SU-DHL-6 (cell line): ENCODE data around the gene SLC23A2.

Source experiments
- H2AFZ ChIP-seq: fragments of 200-600 bp; sonication (generic); 2 replicates; pipeline ENCODE4 v1.6.1; 2014; ENCODE audit warnings: low read depth, mild to moderate bottlenecking, moderate library complexity, mixed read lengths, antibody characterized with exemption, low read length; ENCODE audit not compliant: severe bottlenecking
- H3F3A ChIP-seq: fragments of 200-600 bp; shearing (Covaris generic); 2 replicates; pipeline ENCODE4 v1.6.0; 2016; ENCODE audit warnings: antibody characterized with exemption, mild to moderate bottlenecking; ENCODE audit not compliant: insufficient read depth
- H3K27ac ChIP-seq: fragments of 200-600 bp; sonication (generic); 2 replicates; pipeline ENCODE4 v1.5.1; 2016; ENCODE audit warnings: low read depth, mild to moderate bottlenecking, low read length, moderate library complexity, mixed read lengths
- H3K27me3 ChIP-seq: fragments of 200-600 bp; sonication (generic), shearing (Covaris generic); 2 replicates; pipeline ENCODE4 v1.6.0; 2014; ENCODE audit warnings: mild to moderate bottlenecking, low read length
- H3K36me3 ChIP-seq: fragments of 200-600 bp; sonication (generic); 2 replicates; pipeline ENCODE4 v1.6.1; 2014; ENCODE audit warnings: mild to moderate bottlenecking, low read length, mixed read lengths
- H3K4me2 ChIP-seq: fragments of 300-600, 200-600 bp; shearing (Covaris generic), sonication (generic); 2 replicates; pipeline ENCODE4 v1.6.0; 2014; ENCODE audit warnings: low read length, low read depth, mild to moderate bottlenecking; ENCODE audit not compliant: poor library complexity, severe bottlenecking
- H3K4me3 ChIP-seq: fragments of 200-600 bp; sonication (generic); 2 replicates; pipeline ENCODE4 v1.5.1; 2014; ENCODE audit warnings: antibody characterized with exemption, low read length, mild to moderate bottlenecking, mixed read lengths; ENCODE audit not compliant: insufficient read depth, poor library complexity, severe bottlenecking
- H3K79me2 ChIP-seq: fragments of 200-600 bp; sonication (generic); 2 replicates; pipeline ENCODE4 v1.6.1; 2014; ENCODE audit warnings: mild to moderate bottlenecking, low read length, moderate library complexity; ENCODE audit not compliant: insufficient read depth
- H3K9ac ChIP-seq: fragments of 200-600 bp; sonication (generic); 2 replicates; pipeline ENCODE4 v1.7.0; 2014; ENCODE audit warnings: mild to moderate bottlenecking, low read length
- H3K9me2 ChIP-seq: fragments of 200-600 bp; sonication (generic); replicated peaks from 2 replicates; pipeline ENCODE4 v1.6.1; 2014; ENCODE audit warnings: low read length; ENCODE audit not compliant: insufficient read depth
- H3K9me3 ChIP-seq: fragments of 200-600 bp; sonication (generic); 2 replicates; pipeline ENCODE4 v1.6.1; 2014; ENCODE audit warnings: low read length, mixed read lengths; ENCODE audit not compliant: insufficient read depth
- H4K20me1 ChIP-seq: fragments of 200-600 bp; sonication (generic); 2 replicates; pipeline ENCODE4 v1.6.1; 2014; ENCODE audit warnings: low read depth, mild to moderate bottlenecking, antibody characterized with exemption, low read length, moderate library complexity, mixed read lengths
- CTCF ChIP-seq: fragments of 200-600 bp; sonication (generic); IDR thresholded peaks from one replicate; pipeline ENCODE4 v1.5.1; 2017; ENCODE audit warnings: antibody characterized with exemption, mild to moderate bottlenecking, low read length, moderate library complexity; ENCODE audit not compliant: insufficient read depth, poor library complexity, severe bottlenecking
- EZH2phosphoT487 ChIP-seq: fragments of 200-600 bp; sonication (generic), shearing (Covaris generic); conservative IDR thresholded peaks from 2 replicates; pipeline ENCODE4 v1.6.1; 2018; ENCODE audit warnings: mild to moderate bottlenecking, antibody characterized with exemption, low read length, moderate library complexity, mixed read lengths

SLC23A2 gene

GRCh38 chr20:4956200-4956810, 45.0 kb downstream of the SLC23A2 start:
- H3K79me2 ChIP-seq = peaks cover 51% of the 10 kb centered on the region
- H3K4me2 ChIP-seq = no peak overlapping the region
- no peaks in the 10 kb centered on the region for H3K27me3 ChIP-seq
- H3K4me3 ChIP-seq = no peak overlapping the region
- H3K27ac ChIP-seq = peak overlapping the region; percentile 52
- TF ChIP-seq CTCF (peak; percentile 69), EZH2phosphoT487 (no peak)
- peaks cover 5% of the 10 kb centered on the region; the same call in 1 of the 2 replicates for H3K9me3 ChIP-seq
- no peaks in the 10 kb centered on the region for H3K9me2 ChIP-seq
- peaks cover 12% of the 10 kb centered on the region; the same call in 1 of the 2 replicates for H3F3A ChIP-seq
- H4K20me1 ChIP-seq = 0 out of 2 replicates have a peak, but pooled peaks cover 5% of the 10 kb centered on the region
- H3K9ac ChIP-seq = no peak overlapping the region
- H3K36me3 ChIP-seq = peaks cover 4% of the 10 kb centered on the region; the same call in 1 of the 2 replicates
- H2AFZ ChIP-seq = no peak overlapping the region

GRCh38 chr20:4953881-4954280, 47.4 kb downstream of the SLC23A2 start:
- Histone ChIP-seq H3K4me2 (no peak overlapping the region), H4K20me1 (0 out of 2 replicates have a peak, but pooled peaks cover 5% of the 10 kb centered on the region), H3K9ac (no peak overlapping the region), H3K27me3 (no peaks in the 10 kb centered on the region), H3F3A (peaks cover 12% of the 10 kb centered on the region; the same call in 1 of the 2 replicates), H3K79me2 (peaks cover 54% of the 10 kb centered on the region), H3K27ac (no peak overlapping the region), H3K36me3 (peaks cover 4% of the 10 kb centered on the region; the same call in 1 of the 2 replicates), H3K9me3 (peaks cover 5% of the 10 kb centered on the region; the same call in 1 of the 2 replicates), H3K9me2 (no peaks in the 10 kb centered on the region), H3K4me3 (no peak overlapping the region), H2AFZ (no peak overlapping the region)
- TF ChIP-seq EZH2phosphoT487 = no peak
- TF ChIP-seq CTCF = no peak

- peaks cover 4% of the 10 kb centered on the region; the same call in 1 of the 2 replicates for H3K36me3 ChIP-seq
- H3K27ac ChIP-seq = no peak overlapping the region
- H3K4me3 ChIP-seq = no peak overlapping the region
These were observed 49.1 kb downstream of the SLC23A2 start for GRCh38 chr20:4952229-4952628.

More at GRCh38 chr20:4952229-4952628, 49.1 kb downstream of the SLC23A2 start:
- no peak overlapping the region for H2AFZ ChIP-seq
- H3K4me2 ChIP-seq = no peak overlapping the region
- H3F3A ChIP-seq = peaks cover 6% of the 10 kb centered on the region; the same call in 1 of the 2 replicates
- TF ChIP-seq CTCF = no peak
- no peak for TF ChIP-seq EZH2phosphoT487
- no peaks in the 10 kb centered on the region for H3K27me3 ChIP-seq
- peaks cover 5% of the 10 kb centered on the region; the same call in 1 of the 2 replicates for H3K9me3 ChIP-seq
- peaks cover 50% of the 10 kb centered on the region for H3K79me2 ChIP-seq
- H3K9me2 ChIP-seq = no peaks in the 10 kb centered on the region
- H3K9ac ChIP-seq = no peak overlapping the region
- 0 out of 2 replicates have a peak, but pooled peaks cover 5% of the 10 kb centered on the region for H4K20me1 ChIP-seq
